Kidney tubule cell (primary cell): Measurements from ENCODE around the gene EREG.

ENCODE experiments used
- DNase-seq: peaks from one replicate; pipeline ENCODE4 v3.0.0-alpha.2; 2018; ENCODE audit warnings: low spot score

EREG gene

DNA sequence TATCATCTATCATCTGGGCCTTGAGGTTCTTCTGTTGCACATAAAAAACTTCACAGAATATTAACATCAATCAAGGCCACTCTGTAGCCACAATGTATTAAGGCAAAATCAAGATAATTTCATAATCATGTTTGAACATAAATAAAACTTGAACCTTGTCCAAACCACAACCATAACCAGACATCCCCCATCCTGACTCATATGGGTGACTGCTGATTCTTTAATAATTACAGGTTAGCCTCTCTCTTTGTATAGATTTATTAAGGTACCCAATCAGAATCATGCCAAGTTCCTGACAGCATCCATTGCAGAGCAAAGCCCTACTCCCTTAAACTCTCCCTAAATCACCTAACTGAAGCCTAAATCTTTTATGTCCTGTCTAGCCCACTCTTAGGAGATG is 63.3 kb downstream of the EREG start:
- DNase-seq = no peak

DNA sequence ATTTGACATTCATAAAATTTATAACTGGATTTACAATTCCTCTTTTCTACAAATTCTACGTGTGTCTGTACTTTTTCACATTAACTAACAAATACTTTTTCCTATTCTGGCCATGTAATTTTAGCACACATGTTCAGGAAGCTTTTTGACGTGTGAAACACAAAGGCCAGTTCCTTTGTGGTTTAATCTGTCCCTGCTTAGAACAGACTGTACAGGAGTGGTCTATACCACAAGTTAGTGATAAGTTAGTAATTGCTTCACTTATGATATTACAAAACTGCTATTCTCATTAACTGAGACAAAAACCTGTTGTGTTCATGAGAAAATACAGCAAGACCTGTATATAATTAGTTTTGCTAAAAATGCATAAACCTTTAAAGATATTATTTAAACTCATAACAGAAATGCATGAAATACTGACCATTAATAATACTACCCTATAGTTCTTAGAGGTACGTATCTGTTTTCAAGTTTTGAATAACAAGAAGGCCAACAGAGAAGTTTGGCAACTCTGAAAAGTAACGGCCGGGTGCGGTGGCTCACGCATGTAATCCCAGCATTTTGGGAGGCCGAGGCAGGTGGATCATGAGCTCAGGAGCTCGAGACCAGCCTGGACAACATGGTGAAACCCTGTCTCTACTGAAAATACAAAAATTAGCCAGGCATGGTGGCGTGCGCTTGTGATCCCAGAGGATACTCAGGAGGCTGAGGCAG is 66.3 kb downstream of the EREG start:
- no peak for DNase-seq

DNA sequence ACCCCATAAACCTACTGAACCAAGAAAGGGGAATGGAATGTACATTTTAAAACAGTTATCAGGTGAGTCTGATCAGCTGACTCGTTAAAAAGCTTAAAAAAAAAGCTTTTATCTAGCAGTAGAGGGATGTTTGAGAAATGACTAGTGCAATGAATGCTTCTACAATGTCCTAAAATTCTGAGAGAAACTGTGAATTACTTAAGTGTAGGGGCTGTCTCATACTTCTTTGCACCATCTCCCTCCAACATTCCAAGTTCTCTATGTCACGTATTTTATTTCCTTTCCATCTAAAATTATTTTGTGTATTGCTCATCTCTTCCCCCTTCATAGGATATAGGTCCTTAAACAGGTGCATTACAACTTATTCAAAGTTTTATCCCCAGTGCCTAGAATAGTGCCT is 68.1 kb downstream of the EREG start:
- DNase-seq = peak; percentile 18

DNA sequence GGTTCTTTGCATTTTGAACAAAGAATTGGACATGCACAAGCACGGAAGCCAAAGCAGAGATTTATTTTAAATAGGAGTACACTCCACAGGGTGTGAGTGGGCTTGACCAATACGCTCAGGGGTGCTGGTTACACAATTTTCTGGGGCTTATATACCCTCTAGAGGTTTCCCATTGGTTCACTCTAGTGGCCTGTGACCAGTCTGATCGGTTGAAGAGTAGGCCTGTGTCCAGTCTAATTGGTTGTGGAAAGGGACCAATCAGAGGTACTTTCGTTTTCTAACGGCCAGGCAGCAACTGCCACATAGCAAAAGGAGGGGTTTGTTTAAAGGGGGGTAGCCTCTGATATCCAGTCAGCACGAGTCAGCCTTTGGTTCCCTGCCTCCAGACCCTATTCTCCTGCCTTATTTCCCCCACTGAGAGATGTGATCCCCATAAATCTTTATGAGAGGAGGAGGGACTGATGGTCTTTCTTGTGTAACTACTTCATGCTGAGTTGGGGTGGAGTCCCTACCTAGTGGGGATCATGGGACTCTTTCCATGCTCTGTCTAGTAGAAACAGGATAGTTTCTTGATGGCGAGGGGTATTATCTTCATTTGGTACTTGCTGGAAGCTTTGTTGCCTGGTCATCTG is 68.7 kb downstream of the EREG start:
- DNase-seq = no peak

DNA sequence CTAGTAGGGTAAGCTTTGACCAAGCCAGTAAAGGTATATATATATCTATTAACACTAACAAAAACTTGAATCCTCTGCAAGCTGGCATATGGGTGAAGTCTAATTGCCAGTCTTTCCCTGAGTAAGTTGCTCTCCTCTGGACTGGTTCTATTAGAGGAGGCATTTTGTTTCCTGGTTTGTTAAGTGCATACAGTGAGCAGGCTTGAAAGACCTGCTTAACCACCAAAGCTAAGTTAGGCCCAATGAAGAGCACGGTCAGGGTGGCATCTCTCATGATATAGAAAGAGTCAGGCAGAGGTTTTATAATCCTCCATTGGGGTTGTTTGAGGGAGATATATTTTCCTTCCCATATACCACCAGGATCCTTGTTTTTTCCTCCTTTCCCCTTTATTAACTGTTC is 70.4 kb downstream of the EREG start:
- DNase-seq = no peak

DNA sequence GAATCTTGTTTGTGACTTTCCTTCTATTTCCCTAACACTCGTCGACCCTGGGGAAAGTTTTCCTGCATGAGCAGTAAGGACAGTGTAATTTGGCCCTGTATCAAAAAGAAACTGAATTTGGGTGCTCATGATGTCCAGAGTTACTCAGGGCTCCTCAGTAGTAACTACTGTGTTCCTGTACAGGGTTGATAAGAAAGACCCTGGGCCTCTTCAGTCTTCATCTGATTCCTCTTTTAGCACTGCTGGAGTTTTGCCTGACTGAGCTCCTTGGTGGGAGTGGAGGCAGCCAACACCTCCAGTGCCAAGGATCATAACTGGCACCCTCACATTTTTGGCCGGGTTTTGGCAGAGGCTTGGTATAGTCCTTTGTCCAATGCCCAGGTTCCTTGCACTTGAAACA is 72.9 kb downstream of the EREG start:
- DNase-seq = no peak
